Measurements from ENCODE around the gene GLRX3.

Gene GLRX3

DNA sequence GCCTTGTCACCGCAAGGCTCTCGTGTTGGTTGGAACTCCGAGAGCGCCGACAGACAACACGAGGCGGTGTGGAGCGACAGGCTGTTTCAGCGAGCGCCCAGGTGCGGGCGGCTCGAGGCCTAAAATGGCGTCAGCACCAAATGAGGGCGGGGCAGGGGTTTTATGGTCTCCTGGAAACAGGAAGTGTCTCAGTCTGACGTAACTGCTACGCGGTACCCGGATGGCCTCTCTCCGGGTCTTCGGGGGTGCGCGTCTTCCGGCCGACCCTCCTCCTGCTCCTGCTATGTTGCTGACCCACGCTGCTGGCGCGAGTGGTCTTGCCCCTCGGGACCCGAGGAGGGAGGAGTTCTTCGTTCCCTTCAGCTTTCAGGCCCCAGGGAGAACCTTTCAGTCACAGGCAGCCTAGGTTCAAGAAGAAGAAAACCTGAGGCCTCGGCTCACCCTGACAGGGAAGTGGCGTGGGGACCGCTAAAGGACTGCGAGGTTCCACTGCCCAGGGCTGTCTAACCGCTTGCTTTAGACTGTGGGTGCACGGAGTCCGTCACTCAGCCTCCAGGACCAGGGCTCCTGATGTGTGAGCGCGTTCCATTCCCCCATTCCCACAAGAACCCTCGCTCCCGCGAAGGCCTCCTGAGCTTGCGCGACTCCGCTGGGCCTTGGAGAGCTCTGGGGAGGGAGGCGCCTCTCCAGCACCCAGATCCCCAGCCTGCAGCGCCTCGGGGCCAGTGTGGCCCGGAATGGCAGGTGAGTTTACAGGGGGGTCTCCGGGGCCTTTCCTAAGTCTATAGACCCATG is 77.3 kb downstream of the GLRX3 start:
- DNase-seq: no peak

- no peak for DNase-seq
These were observed 78.2 kb downstream of the GLRX3 start for GRCh38 chr10:130214431-130214830.

- DNase-seq: no peak
These were observed 79.2 kb downstream of the GLRX3 start for GRCh38 chr10:130215151-130215930.

- DNase-seq: no peak
These were observed 79.7 kb downstream of the GLRX3 start for GRCh38 chr10:130215931-130216231.

DNA sequence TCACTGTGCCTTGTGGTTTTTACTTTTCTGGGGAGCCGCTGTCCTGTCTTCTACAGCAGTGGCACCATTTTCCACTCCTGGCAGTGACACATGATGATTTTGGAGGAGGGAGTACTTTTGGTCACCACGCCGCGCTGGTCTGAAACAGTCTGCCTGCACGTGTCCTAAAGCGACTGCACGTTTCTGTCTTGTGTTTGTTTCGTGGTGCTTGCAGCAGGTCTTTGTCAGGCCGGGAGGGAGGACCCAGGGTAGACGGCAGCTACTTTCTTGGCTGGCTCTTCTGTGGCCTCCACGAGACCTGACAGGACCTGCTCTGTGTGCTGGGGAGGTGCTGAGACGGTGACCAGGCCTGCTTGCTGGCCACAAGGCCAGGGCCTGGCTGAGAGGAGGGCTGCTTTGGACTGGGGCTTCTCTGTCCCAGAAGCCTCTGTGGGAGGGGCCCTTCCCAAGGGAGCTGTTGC is 82.0 kb downstream of the GLRX3 start:
- DNase-seq: no peak

- DNase-seq: no peak
These were observed 82.7 kb downstream of the GLRX3 start for GRCh38 chr10:130218936-130219335.

- DNase-seq: no peak
These were observed 84.3 kb downstream of the GLRX3 start for GRCh38 chr10:130220251-130221185.

DNA sequence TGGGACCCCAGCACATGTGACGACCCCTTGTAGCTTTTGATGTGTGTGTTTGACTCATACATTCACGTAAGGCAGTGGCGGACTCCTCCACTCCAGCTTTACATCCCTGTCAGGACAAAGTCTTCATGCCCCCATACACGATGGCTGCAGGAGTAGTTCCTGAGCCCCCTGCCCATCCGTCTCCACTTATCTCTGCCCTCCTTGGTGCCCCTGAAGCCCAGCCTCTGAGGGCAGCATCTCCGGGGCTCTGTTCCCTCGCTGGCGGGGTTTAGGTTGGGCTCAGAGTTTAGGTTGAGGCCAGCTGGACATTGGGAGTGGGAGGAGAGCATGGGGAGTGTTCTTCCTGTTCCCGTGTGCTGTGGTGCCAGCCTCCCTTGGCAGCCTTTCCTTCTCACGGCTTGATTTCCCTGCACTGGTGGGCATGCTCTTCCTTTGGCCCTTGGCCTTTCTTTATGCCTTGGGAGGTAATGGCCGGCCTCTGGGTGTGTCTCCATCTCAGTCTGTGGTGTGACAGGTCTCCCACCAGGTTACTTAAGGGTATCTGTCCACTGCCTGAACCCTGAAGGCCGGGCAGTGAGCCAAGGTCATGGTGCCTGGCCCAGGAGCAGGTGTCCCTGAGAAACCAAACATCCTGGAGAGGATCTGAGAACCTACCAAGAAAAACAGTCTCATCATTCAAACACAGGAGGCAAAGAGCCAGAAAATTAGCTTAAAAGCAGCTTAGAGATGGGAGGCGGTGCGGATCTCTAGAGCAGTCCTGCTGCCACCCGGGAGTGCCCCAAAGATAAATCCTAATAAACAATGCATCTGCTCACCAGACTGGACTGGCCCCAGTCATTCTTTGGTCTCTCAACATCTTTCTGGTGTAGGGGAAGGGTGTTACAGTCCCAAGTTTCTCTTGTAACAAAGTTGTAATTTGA is 85.5 kb downstream of the GLRX3 start:
- DNase-seq: no peak

- no peak for DNase-seq
These were observed 86.2 kb downstream of the GLRX3 start for GRCh38 chr10:130222381-130222780.

DNA sequence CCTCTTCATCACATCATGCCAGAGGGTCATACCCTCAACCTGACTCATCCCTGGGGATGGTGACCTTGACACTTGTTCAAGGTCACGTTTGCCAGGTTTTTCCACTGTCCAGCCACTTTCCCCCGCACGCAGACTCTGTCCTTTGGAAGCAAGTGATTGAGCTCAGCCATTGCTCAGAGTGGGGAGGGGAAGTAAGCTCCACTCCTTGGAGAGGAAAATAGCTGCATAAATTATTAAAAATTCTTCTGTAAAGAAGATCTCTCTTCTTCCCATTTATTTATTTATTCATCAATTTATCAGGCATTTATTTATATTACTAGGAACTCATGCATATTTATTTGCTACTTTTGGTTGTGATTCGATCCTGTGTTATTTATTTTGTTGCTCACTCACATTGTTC is 88.0 kb downstream of the GLRX3 start:
- no peak for DNase-seq

GRCh38 chr10:130226012-130226411 is 89.8 kb downstream of the GLRX3 start:
- DNase-seq: no peak

GRCh38 chr10:130227883-130228282 is 91.7 kb downstream of the GLRX3 start:
- DNase-seq: no peak

All from fibroblast of upper back skin (primary cell).